Uterus (tissue), 4 donors: ENCODE data around the gene CDCP2. TPM values are rescaled to one million over a fixed set of nuclear protein-coding genes. Genes with fewer than 3 reads are reported as not detected.

Source experiments
- DNase-seq, 2 donors: peaks; one replicate each; pipeline ENCODE4 v3.0.0-alpha.2; 2019 to 2020
- H3K27ac ChIP-seq, 2 donors: fragments of 200-600 bp; sonication (generic); 1 replicate in 1 of 2; 2 replicates in 1 of 2; pipeline ENCODE4 v1.5.1; 2016 to 2018
- H3K27me3 ChIP-seq, 2 donors: fragments of 200-600 bp; sonication (generic); one replicate each; pipeline ENCODE4 v1.5.1; 2018 to 2019; ENCODE audit warnings: control low read depth in 1 of 2
- H3K36me3 ChIP-seq, 2 donors: fragments of 200-600 bp; sonication (generic); one replicate each; pipeline ENCODE4 v1.5.1; 2019; ENCODE audit warnings: control low read depth in 1 of 2
- H3K4me1 ChIP-seq, 2 donors: fragments of 200-600 bp; sonication (generic); one replicate each; pipeline ENCODE4 v1.5.1; 2018 to 2019; ENCODE audit warnings: control low read depth in 1 of 2
- H3K4me3 ChIP-seq, 2 donors: fragments of 200-600 bp; sonication (generic); 1 replicate in 1 of 2; 2 replicates in 1 of 2; pipeline ENCODE4 v1.5.1; 2018 to 2019; ENCODE audit warnings: mild to moderate bottlenecking in 1 of 2
- H3K9me3 ChIP-seq, 2 donors: fragments of 200-600 bp; sonication (generic); one replicate each; pipeline ENCODE4 v1.5.1; 2019; ENCODE audit warnings: control low read depth in 1 of 2
- POLR2A ChIP-seq, 2 donors: fragments of 450-650 bp; IDR thresholded peaks; one replicate each; pipeline ENCODE4 v1.6.1; 2016; ENCODE audit warnings: antibody characterized with exemption in 2 of 2, mild to moderate bottlenecking in 1 of 2, moderate library complexity in 1 of 2
- intact Hi-C: fragments of 100-400 bp; cut with DNase I; formaldehyde crosslinking; loops from one replicate; pipeline ENCODE4 v1.15.1; 2023; ENCODE audit warnings: low total_unique reads
- total RNA-seq, 4 donors: library from RNA; depleted of rRNA in 3 of 4; stranded (reverse); fragments of >200 nt in 3 of 4; gene quantifications; one replicate each; pipeline versions ENCODE4 v1.1.0 to v1.2.4, GENCODE V29; 2014 to 2023
- TF ChIP-seq, protein P1 (sequence below), 4 experiments: fragments of 200-600 bp in 2 of 4; fragments of 450-650 bp in 2 of 4; sonication (generic) in 2 of 4; IDR thresholded peaks; one replicate each; pipeline ENCODE4 v1.5.1; 2016 to 2019; ENCODE audit warnings: antibody characterized with exemption in 4 of 4, mild to moderate bottlenecking in 2 of 4, moderate library complexity in 1 of 4
- donor health status: DM: yes; HTN: yes; CAD: no.

The CDCP2 gene
- total RNA-seq, 4 donors from 2014 or later, result 0.18 to 0.28 TPM; not detected in 2

DNA sequence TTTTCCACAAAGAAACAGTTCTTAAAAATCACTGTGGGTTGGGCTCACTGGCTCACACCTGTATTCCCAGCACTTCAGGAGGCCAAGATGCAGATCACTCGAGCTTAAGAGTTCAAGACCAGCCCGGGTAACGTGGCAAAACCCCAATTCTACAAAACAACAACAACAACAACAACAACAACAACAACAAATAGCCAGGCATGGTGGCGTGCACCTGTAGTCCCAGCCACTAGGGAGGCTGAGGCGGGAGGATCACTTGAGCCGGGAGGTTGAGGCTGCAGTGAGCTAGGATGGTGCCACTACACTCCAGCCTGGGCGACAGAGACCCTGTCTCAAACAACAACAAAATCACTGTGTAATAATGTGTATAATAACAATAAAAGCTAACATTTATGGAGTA, 40.8 kb downstream of the CDCP2 start:
- no peak overlapping the region for H3K4me3 ChIP-seq
- no peaks in the 10 kb centered on the region for H3K27me3 ChIP-seq
- no peak for TF ChIP-seq POLR2A (IDR thresholded peaks at IDR 0.05)
- TF ChIP-seq, protein P1, sequence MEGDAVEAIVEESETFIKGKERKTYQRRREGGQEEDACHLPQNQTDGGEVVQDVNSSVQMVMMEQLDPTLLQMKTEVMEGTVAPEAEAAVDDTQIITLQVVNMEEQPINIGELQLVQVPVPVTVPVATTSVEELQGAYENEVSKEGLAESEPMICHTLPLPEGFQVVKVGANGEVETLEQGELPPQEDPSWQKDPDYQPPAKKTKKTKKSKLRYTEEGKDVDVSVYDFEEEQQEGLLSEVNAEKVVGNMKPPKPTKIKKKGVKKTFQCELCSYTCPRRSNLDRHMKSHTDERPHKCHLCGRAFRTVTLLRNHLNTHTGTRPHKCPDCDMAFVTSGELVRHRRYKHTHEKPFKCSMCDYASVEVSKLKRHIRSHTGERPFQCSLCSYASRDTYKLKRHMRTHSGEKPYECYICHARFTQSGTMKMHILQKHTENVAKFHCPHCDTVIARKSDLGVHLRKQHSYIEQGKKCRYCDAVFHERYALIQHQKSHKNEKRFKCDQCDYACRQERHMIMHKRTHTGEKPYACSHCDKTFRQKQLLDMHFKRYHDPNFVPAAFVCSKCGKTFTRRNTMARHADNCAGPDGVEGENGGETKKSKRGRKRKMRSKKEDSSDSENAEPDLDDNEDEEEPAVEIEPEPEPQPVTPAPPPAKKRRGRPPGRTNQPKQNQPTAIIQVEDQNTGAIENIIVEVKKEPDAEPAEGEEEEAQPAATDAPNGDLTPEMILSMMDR (IDR thresholded peaks at IDR 0.05), result no peak
- no peak for DNase-seq
- intact Hi-C loops, result no loop called here
- H3K4me1 ChIP-seq, result peaks cover 0 to 4% of the 10 kb centered on the region in 2 donors
- no peaks in the 10 kb centered on the region for H3K36me3 ChIP-seq
- H3K27ac ChIP-seq, result no peak overlapping the region
- H3K9me3 ChIP-seq, result no peaks in the 10 kb centered on the region

DNA sequence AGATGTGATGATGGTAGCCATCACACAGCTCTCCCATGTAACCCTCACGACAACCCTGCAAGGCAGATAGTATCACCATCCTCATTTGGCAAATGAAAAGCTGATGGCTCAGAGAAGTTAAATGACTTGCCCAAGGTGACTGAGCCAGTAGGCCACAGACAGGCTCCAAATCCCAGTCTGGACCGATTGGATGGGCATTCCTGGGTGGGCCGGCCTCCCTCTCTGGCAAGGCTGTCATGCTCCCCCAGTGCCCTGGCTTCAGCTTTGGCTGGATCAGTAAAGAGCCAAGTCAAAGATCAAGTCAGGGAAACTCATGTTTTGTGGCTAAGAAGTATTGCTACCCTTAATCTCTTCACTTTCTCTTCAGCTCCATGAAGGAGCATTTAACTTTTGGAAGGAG, 41.2 kb downstream of the CDCP2 start:
- Histone ChIP-seq H3K9me3 (no peaks in the 10 kb centered on the region), H3K27ac (no peak overlapping the region), H3K36me3 (no peaks in the 10 kb centered on the region), H3K27me3 (no peaks in the 10 kb centered on the region), H3K4me3 (no peak overlapping the region), H3K4me1 (peaks cover 0 to 4% of the 10 kb centered on the region in 2 donors)
- intact Hi-C loops, result no loop called here
- DNase-seq, result no peak
- TF ChIP-seq POLR2A (IDR thresholded peaks at IDR 0.05), result no peak

DNA sequence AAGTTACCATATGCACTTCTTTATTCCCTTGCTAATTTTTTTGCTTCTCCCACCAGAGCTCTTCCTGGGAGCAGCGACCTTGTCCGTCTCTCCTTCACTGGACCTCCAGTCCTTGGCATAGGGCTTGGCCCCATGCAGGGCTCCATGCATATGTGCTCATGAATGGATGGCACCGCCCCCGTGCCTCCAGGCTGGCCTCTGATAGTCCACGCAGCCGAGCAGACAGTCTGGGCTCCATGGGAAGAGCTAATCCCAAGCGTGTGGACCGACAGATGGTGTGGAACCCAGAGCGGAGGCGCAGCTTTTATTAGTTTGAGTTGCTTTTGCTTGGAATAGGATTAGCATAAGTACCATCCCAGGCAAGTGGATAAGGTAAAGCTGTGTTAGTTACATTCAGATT, 41.8 kb downstream of the CDCP2 start:
- TF ChIP-seq, protein P1 (IDR thresholded peaks at IDR 0.05), result no peak
- TF ChIP-seq POLR2A (IDR thresholded peaks at IDR 0.05), result no peak
- Histone ChIP-seq H3K36me3 (no peaks in the 10 kb centered on the region), H3K4me3 (no peak overlapping the region), H3K27ac (no peak overlapping the region), H3K27me3 (no peaks in the 10 kb centered on the region), H3K4me1 (peaks cover 0 to 4% of the 10 kb centered on the region in 2 donors), H3K9me3 (no peaks in the 10 kb centered on the region)
- DNase-seq, result no peak
- intact Hi-C loops, result no loop called here

DNA sequence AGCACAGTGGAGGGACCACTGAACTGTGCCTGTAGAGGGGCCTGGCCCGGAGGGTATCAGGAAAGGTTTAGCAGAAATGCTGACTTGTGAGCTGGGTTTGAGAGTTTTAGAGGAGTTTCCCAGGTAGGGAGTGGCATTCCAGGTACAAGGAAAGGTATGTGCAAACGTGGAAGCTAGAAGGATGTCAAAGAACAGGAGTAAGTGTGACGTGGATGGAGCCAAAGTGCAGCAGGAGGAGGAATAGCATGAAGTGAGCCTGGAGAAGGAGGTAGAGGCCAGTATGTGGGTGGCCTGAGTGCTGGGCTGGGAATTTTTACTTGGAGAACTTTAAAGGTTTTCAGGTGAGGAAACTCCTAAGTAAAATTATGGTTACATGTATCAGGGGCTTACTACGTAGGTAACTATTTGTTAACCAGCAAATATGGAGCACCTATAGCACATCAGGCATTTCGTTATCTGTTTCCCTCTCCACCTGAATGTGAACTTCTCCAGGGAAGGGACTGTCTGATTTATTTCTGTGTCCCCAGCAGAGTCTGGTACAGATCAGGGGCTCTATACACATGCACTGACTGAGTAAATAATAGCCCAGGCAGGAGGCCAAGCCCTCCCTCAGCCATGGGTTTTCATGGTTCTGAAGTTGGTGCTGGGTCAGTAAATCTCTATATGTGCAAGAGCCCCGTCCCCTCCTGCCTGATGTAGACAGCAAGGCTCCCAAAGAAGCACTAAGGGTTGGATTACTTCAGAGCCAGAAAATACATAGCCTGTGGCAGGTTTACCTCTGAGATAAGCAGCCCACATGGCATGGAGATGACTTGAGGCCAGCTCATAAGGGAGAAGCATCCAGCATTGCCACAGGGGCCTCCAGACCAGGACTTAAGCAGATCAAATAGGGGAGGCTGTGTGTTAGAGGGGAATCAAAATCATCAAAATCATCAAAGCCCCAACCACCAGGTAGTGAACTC, 43.4 kb downstream of the CDCP2 start:
- intact Hi-C loops, result no loop called here
- TF ChIP-seq, protein P1 (IDR thresholded peaks at IDR 0.05), result no peak
- TF ChIP-seq POLR2A (IDR thresholded peaks at IDR 0.05), result no peak
- Histone ChIP-seq H3K9me3 (no peaks in the 10 kb centered on the region), H3K4me1 (no peaks in the 10 kb centered on the region), H3K36me3 (no peaks in the 10 kb centered on the region), H3K27me3 (no peaks in the 10 kb centered on the region), H3K27ac (no peak overlapping the region), H3K4me3 (no peak overlapping the region)
- no peak for DNase-seq

DNA sequence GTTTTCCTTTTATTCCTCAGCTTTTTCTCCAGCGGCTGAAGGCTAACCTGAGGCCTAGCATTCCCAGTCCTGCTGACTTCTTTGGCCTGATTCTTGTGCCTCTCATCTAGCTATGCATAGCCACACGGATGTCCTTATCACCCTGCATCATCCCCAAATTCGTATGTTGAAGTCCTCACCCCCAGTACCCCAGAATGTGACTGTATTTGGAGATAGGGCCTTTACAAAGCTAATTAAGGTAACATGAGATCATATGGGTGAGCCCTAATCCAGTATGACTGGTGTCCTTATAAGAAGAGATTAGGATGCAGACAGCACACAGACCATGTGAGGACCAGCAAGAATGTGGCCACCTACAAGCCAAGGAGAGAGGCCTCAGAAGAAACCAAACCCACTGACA, 44.6 kb downstream of the CDCP2 start:
- Histone ChIP-seq H3K27ac (no peak overlapping the region), H3K27me3 (no peaks in the 10 kb centered on the region), H3K36me3 (no peaks in the 10 kb centered on the region), H3K4me3 (no peak overlapping the region), H3K4me1 (no peaks in the 10 kb centered on the region), H3K9me3 (no peaks in the 10 kb centered on the region)
- DNase-seq, result no peak
- no peak for TF ChIP-seq POLR2A (IDR thresholded peaks at IDR 0.05)
- TF ChIP-seq, protein P1 (IDR thresholded peaks at IDR 0.05), result no peak
- intact Hi-C loops, result no loop called here
